H4 (cell line): Measurements from ENCODE around the gene ARHGEF16. TPM values are rescaled to one million over a fixed set of nuclear protein-coding genes. Genes with fewer than 3 reads are reported as not detected.

Experiments
- total RNA-seq: library from RNA; depleted of rRNA; stranded (reverse); fragments of >200 nt; shearing (Covaris generic); gene quantifications from 2 replicates; pipeline ENCODE4 v1.2.3, GENCODE V29; 2014; rRNA removed

Gene ARHGEF16
- total RNA-seq, 1 experiment from 2014 or later = 0.97 TPM

Other genes with a start within 250 kb of the ARHGEF16 start
- 0.58 and 1.1 TPM in 2 replicates for gene MEGF6, start 156.8 kb downstream of the ARHGEF16 start, total RNA-seq
- gene TPRG1L, start 170.3 kb downstream of the ARHGEF16 start, total RNA-seq = 10.9 and 11.7 TPM in 2 replicates
- 23.8 and 29.5 TPM in 2 replicates for gene WRAP73, start 195.4 kb downstream of the ARHGEF16 start, total RNA-seq
- gene TP73, start 197.9 kb downstream of the ARHGEF16 start, total RNA-seq = 1.5 and 2.0 TPM in 2 replicates